ENCODE measurements around the gene RASAL2.

RASAL2 gene

GRCh38 chr1:178091986-178092745 is 1.7 kb upstream of the RASAL2 start:
- H3K4me3 ChIP-seq (ENCODE audit: low read length), result no peak overlapping the region
- TF ChIP-seq ZNF274 (IDR thresholded peaks at IDR 0.05; ENCODE audit: low read depth, low read length), result no peak

- TF ChIP-seq ZNF274 (IDR thresholded peaks at IDR 0.05; ENCODE audit: low read depth, low read length), result no peak
These were observed 918 bp upstream of the RASAL2 start for GRCh38 chr1:178092878-178093493.

GRCh38 chr1:178093494-178093950 is 382 bp upstream of the RASAL2 start:
- H3K4me3 ChIP-seq (ENCODE audit: low read length), result peak overlapping the region; percentile 59
- no peak for TF ChIP-seq ZNF274 (IDR thresholded peaks at IDR 0.05; ENCODE audit: low read depth, low read length)

More at GRCh38 chr1:178092878-178093493, 918 bp upstream of the RASAL2 start:
- peak overlapping the region; percentile 59 for H3K4me3 ChIP-seq (ENCODE audit: low read length)

GRCh38 chr1:178094739-178095645 is 1.1 kb downstream of the RASAL2 start:
- peak overlapping the region; percentile 59 for H3K4me3 ChIP-seq (ENCODE audit: low read length)
- TF ChIP-seq ZNF274 (IDR thresholded peaks at IDR 0.05; ENCODE audit: low read depth, low read length), result no peak

GRCh38 chr1:178096421-178096820 is 2.5 kb downstream of the RASAL2 start:
- no peak for TF ChIP-seq ZNF274 (IDR thresholded peaks at IDR 0.05; ENCODE audit: low read depth, low read length)
- H3K4me3 ChIP-seq (ENCODE audit: low read length), result no peak overlapping the region

- TF ChIP-seq ZNF274 (IDR thresholded peaks at IDR 0.05; ENCODE audit: low read depth, low read length), result no peak
- no peak overlapping the region for H3K4me3 ChIP-seq (ENCODE audit: low read length)
These were observed 4.4 kb downstream of the RASAL2 start for GRCh38 chr1:178098262-178098661.

- no peak overlapping the region for H3K4me3 ChIP-seq (ENCODE audit: low read length)
- no peak for TF ChIP-seq ZNF274 (IDR thresholded peaks at IDR 0.05; ENCODE audit: low read depth, low read length)
These were observed 7.3 kb downstream of the RASAL2 start for GRCh38 chr1:178101266-178101630.

GRCh38 chr1:178101654-178102053 is 7.8 kb downstream of the RASAL2 start:
- TF ChIP-seq ZNF274 (IDR thresholded peaks at IDR 0.05; ENCODE audit: low read depth, low read length), result no peak
- no peak overlapping the region for H3K4me3 ChIP-seq (ENCODE audit: low read length)

GRCh38 chr1:178102218-178102617 is 8.3 kb downstream of the RASAL2 start:
- TF ChIP-seq ZNF274 (IDR thresholded peaks at IDR 0.05; ENCODE audit: low read depth, low read length), result no peak
- H3K4me3 ChIP-seq (ENCODE audit: low read length), result no peak overlapping the region

GRCh38 chr1:178107823-178108222 is 13.9 kb downstream of the RASAL2 start:
- no peak for TF ChIP-seq ZNF274 (IDR thresholded peaks at IDR 0.05; ENCODE audit: low read depth, low read length)
- no peak overlapping the region for H3K4me3 ChIP-seq (ENCODE audit: low read length)

- no peak for TF ChIP-seq ZNF274 (IDR thresholded peaks at IDR 0.05; ENCODE audit: low read depth, low read length)
These were observed 15.6 kb downstream of the RASAL2 start for GRCh38 chr1:178109348-178110143.

GRCh38 chr1:178115260-178115659 is 21.4 kb downstream of the RASAL2 start:
- H3K4me3 ChIP-seq (ENCODE audit: low read length), result no peak overlapping the region

More at GRCh38 chr1:178109348-178110143, 15.6 kb downstream of the RASAL2 start:
- no peak overlapping the region for H3K4me3 ChIP-seq (ENCODE audit: low read length)

GRCh38 chr1:178118524-178118923 is 24.6 kb downstream of the RASAL2 start:
- H3K4me3 ChIP-seq (ENCODE audit: low read length), result no peak overlapping the region
- TF ChIP-seq ZNF274 (IDR thresholded peaks at IDR 0.05; ENCODE audit: low read depth, low read length), result no peak

More at GRCh38 chr1:178115260-178115659, 21.4 kb downstream of the RASAL2 start:
- TF ChIP-seq ZNF274 (IDR thresholded peaks at IDR 0.05; ENCODE audit: low read depth, low read length), result no peak
